ENCODE results near the gene RAP1GDS1. TPM values are rescaled to one million over a fixed set of nuclear protein-coding genes. Genes with fewer than 3 reads are reported as not detected.

RAP1GDS1 gene
- total and polyA plus RNA-seq, 2 of the 4 experiments (the other 2 are of a cell fraction), result 29.0 to 85.1 TPM

- Histone ChIP-seq H3K79me1 (ENCODE audit: low read depth in 1 of 2, low read length in 2 of 2) (no peaks in the 10 kb centered on the region; a peak in 1 of 4 replicates), H3K9me1 (ENCODE audit: insufficient read depth, low read length) (peaks cover 6% of the 10 kb centered on the region; the same call in 1 of the 2 replicates), H3K14ac (replicated peaks; ENCODE audit: low read depth, low read length) (no peak overlapping the region), H2BK5ac (ENCODE audit: low read depth, low read length, poor library complexity, severe bottlenecking) (no peak overlapping the region), H3K27ac (ENCODE audit: insufficient read depth, low read length) (no peak overlapping the region), H3K4me3 (ENCODE audit: insufficient read depth, low read depth, low read length) (no peak overlapping the region), H2AK9ac (replicated peaks; ENCODE audit: low read depth, low read length, poor library complexity) (no peak overlapping the region), H2BK120ac (ENCODE audit: low read depth, low read length) (no peak overlapping the region), H3K36me3 (ENCODE audit: control insufficient read depth, insufficient read depth, low read length) (no peaks in the 10 kb centered on the region), H2BK20ac (ENCODE audit: low read depth, low read length) (no peak overlapping the region), H4K8ac (ENCODE audit: low read depth in 2 of 2, low read length in 2 of 2) (no peak overlapping the region), H2BK15ac (ENCODE audit: low read depth, low read length) (no peak overlapping the region), H3K56ac (ENCODE audit: extremely low read depth, insufficient read depth, low read length) (no peak overlapping the region), H3K4me1 (ENCODE audit: control insufficient read depth, insufficient read depth, low read length) (no peaks in the 10 kb centered on the region), H4K5ac (ENCODE audit: low read depth, low read length) (no peak overlapping the region), H2AK5ac (ENCODE audit: low read depth, low read length) (no peak overlapping the region), H3K9ac (ENCODE audit: low read depth, low read length) (no peak overlapping the region), H3K18ac (ENCODE audit: low read depth, low read length) (no peak overlapping the region), H3K27me3 (ENCODE audit: control insufficient read depth, insufficient read depth, low read length) (no peaks in the 10 kb centered on the region), H3K23ac (ENCODE audit: low read depth, low read length) (no peak overlapping the region), H4K91ac (ENCODE audit: insufficient read depth, low read depth, low read length) (no peak overlapping the region), H3K9me3 (ENCODE audit: control insufficient read depth, insufficient read depth, low read length) (peaks cover 4% of the 10 kb centered on the region; the same call in 1 of the 2 replicates), H3K4me2 (ENCODE audit: low read depth, low read length) (no peak overlapping the region), H2AFZ (replicated peaks; ENCODE audit: low read length, poor library complexity) (no peak overlapping the region), H3K4ac (ENCODE audit: low read depth, low read length) (no peak overlapping the region), H4K20me1 (ENCODE audit: insufficient read depth, low read length) (no peaks in the 10 kb centered on the region)
- DNase-seq, result no peak
- no TSS peak for BruUV-seq (replicated peaks)
- ATAC-seq (ENCODE audit: low read depth), result no peak
- ChIA-PET CTCF (no interaction called here), POLR2A (ENCODE audit: unreplicated experiment) (no interaction called here)
- no peak for TF ChIP-seq BHLHE40 (IDR thresholded peaks at IDR 0.05; ENCODE audit: low read depth, low read length)
- no peak for TF ChIP-seq CEBPB (IDR thresholded peaks at IDR 0.05; ENCODE audit: low read depth, low read length)
- TF ChIP-seq USF2 (IDR thresholded peaks at IDR 0.05; ENCODE audit: low read depth, low read length), result no peak
- TF ChIP-seq NFE2L2 (IDR thresholded peaks at IDR 0.05; ENCODE audit: low read depth, low read length), result no peak
- no peak for TF ChIP-seq MAFK (IDR thresholded peaks at IDR 0.05; ENCODE audit: low read depth, low read length)
- TF ChIP-seq MAZ (IDR thresholded peaks at IDR 0.05; ENCODE audit: borderline replicate concordance, low read depth, low read length), result no peak
- TF ChIP-seq MXI1 (IDR thresholded peaks at IDR 0.05; ENCODE audit: borderline replicate concordance, low read depth, low read length), result no peak
- TF ChIP-seq, protein P1, sequence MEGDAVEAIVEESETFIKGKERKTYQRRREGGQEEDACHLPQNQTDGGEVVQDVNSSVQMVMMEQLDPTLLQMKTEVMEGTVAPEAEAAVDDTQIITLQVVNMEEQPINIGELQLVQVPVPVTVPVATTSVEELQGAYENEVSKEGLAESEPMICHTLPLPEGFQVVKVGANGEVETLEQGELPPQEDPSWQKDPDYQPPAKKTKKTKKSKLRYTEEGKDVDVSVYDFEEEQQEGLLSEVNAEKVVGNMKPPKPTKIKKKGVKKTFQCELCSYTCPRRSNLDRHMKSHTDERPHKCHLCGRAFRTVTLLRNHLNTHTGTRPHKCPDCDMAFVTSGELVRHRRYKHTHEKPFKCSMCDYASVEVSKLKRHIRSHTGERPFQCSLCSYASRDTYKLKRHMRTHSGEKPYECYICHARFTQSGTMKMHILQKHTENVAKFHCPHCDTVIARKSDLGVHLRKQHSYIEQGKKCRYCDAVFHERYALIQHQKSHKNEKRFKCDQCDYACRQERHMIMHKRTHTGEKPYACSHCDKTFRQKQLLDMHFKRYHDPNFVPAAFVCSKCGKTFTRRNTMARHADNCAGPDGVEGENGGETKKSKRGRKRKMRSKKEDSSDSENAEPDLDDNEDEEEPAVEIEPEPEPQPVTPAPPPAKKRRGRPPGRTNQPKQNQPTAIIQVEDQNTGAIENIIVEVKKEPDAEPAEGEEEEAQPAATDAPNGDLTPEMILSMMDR (conservative IDR thresholded peaks at IDR 0.05; ENCODE audit: low read depth, low read length), result no peak
- TF ChIP-seq RFX5 (IDR thresholded peaks at IDR 0.05; ENCODE audit: low read depth, low read length), result no peak
- TF ChIP-seq RCOR1 (IDR thresholded peaks at IDR 0.05; ENCODE audit: insufficient replicate concordance, low read length), result no peak
- no peak for TF ChIP-seq SMC3 (IDR thresholded peaks at IDR 0.05; ENCODE audit: low read depth, low read length)
- no peak for TF ChIP-seq RAD21 (IDR thresholded peaks at IDR 0.05; ENCODE audit: low read length)
- no peak for TF ChIP-seq POLR2A (IDR thresholded peaks at IDR 0.05; ENCODE audit: low read depth, low read length)
- TF ChIP-seq CHD1 (IDR thresholded peaks at IDR 0.05; ENCODE audit: low read depth, low read length), result no peak
- no peak for TF ChIP-seq ELK1 (IDR thresholded peaks at IDR 0.05; ENCODE audit: borderline replicate concordance, low read depth, low read length)
- TF ChIP-seq FOS (IDR thresholded peaks at IDR 0.05; ENCODE audit: low read depth, low read length), result no peak
- dilution Hi-C loops (cut with HindIII; ENCODE audit: low sequenced_read_pairs, unreplicated experiment), result no loop called here
- in situ Hi-C loops (cut with MboI; ENCODE audit: low sequenced_read_pairs), result loop anchor here (25.0 kb wide), 2 partner anchors 425 to 600 kb away; no protein-coding TSS in a partner anchor
- intact Hi-C loops (cut with micrococcal nuclease), result loop anchor here (10.0 kb wide), 3 partner anchors 392 to 1002 kb away; no protein-coding TSS in a partner anchor
These were observed 201.3 kb downstream of the RAP1GDS1 start for GRCh38 chr4:98462487-98462886.

Measured in IMR-90 (cell line).